Colonic mucosa (tissue), 4 donors: ENCODE measurements around the gene FGD5. TPM values are rescaled to one million over a fixed set of nuclear protein-coding genes. Genes with fewer than 3 reads are reported as not detected.

Experiments used
- DNase-seq: peaks from one replicate; pipeline ENCODE4 v3.0.0-alpha.2; 2020
- H3K27ac ChIP-seq: fragments of 200-600 bp; one replicate; pipeline ENCODE4 v1.8.0; 2021
- H3K27me3 ChIP-seq: fragments of 200-600 bp; one replicate; pipeline ENCODE4 v1.8.0; 2021
- H3K36me3 ChIP-seq: fragments of 200-600 bp; one replicate; pipeline ENCODE4 v1.8.0; 2021
- H3K4me1 ChIP-seq: fragments of 200-600 bp; one replicate; pipeline ENCODE4 v1.8.0; 2021; ENCODE audit warnings: mild to moderate bottlenecking
- H3K4me3 ChIP-seq: fragments of 200-600 bp; one replicate; pipeline ENCODE4 v1.8.0; 2021
- H3K9ac ChIP-seq, 2 donors: one replicate each; pipeline ENCODE4 v1.7.0; 2013; ENCODE audit warnings: control low read depth in 2 of 2, low read depth in 2 of 2, low read length in 2 of 2
- H3K9me3 ChIP-seq: fragments of 200-600 bp; one replicate; pipeline ENCODE4 v1.8.0; 2021
- CTCF ChIP-seq: fragments of 200-600 bp; IDR thresholded peaks from one replicate; pipeline ENCODE4 v1.8.0; 2022; ENCODE audit warnings: antibody characterized with exemption, mild to moderate bottlenecking
- intact Hi-C: fragments of 100-400 bp; cut with DNase I; formaldehyde crosslinking; loops from one replicate; pipeline ENCODE4 v1.14.1; 2022
- total RNA-seq, 2 donors: library from RNA; stranded (reverse); fragmentation: NEBNext Ultra II Directional in 1 of 2; extraction: Animal tissue kit (Norgen Biotek cat#: 25700) in 1 of 2; gene quantifications; one replicate each; pipeline ENCODE4 v1.2.1, GENCODE V29; 2021
- donor health status: healthy.
- donor health status: DM: no; HTN: no; CAD: no.
- donor health status: DM: no; HTN: no; CAD: no.

Gene FGD5
- total RNA-seq, 2 donors from 2014 or later: 4.4 to 8.7 TPM

GRCh38 chr3:14789640-14790285 is 29.0 kb upstream of the FGD5 start:
- DNase-seq: no peak
- Histone ChIP-seq H3K9me3 (no peaks in the 10 kb centered on the region), H3K4me3 (no peak overlapping the region), H3K27ac (no peak overlapping the region), H3K4me1 (no peaks in the 10 kb centered on the region), H3K9ac (no peak overlapping the region), H3K27me3 (no peaks in the 10 kb centered on the region), H3K36me3 (no peaks in the 10 kb centered on the region)
- intact Hi-C loops: loop anchor here (2.0 to 10.0 kb wide), 2 partner anchors 131 to 275 kb away; no protein-coding TSS in a partner anchor
- no peak for TF ChIP-seq CTCF

- intact Hi-C loops: loop anchor here (2.0 kb wide), 1 partner anchor 129 kb away; no protein-coding TSS in a partner anchor
- DNase-seq: peak; percentile 76
- peak; percentile 53 for TF ChIP-seq CTCF
- H3K4me1 ChIP-seq: no peaks in the 10 kb centered on the region
- H3K36me3 ChIP-seq: no peaks in the 10 kb centered on the region
- no peaks in the 10 kb centered on the region for H3K27me3 ChIP-seq
- no peak overlapping the region for H3K27ac ChIP-seq
- no peak overlapping the region for H3K9ac ChIP-seq
- no peak overlapping the region for H3K4me3 ChIP-seq
- no peaks in the 10 kb centered on the region for H3K9me3 ChIP-seq
These were observed 27.3 kb upstream of the FGD5 start for GRCh38 chr3:14791343-14791945.

- no peak overlapping the region for H3K4me3 ChIP-seq
- H3K27ac ChIP-seq: no peak overlapping the region
- H3K9ac ChIP-seq: no peak overlapping the region
- DNase-seq: no peak
- no peaks in the 10 kb centered on the region for H3K4me1 ChIP-seq
- H3K36me3 ChIP-seq: no peaks in the 10 kb centered on the region
- TF ChIP-seq CTCF: no peak
- intact Hi-C loops: no loop called here
- no peaks in the 10 kb centered on the region for H3K9me3 ChIP-seq
- no peaks in the 10 kb centered on the region for H3K27me3 ChIP-seq
These were observed 26.1 kb upstream of the FGD5 start for GRCh38 chr3:14792691-14793121.

- peak overlapping the region; percentile 13 for H3K27ac ChIP-seq
- no peak for DNase-seq
- no peak for TF ChIP-seq CTCF
These were observed 25.5 kb upstream of the FGD5 start for GRCh38 chr3:14793126-14793857.

GRCh38 chr3:14793858-14794234 is 24.9 kb upstream of the FGD5 start:
- intact Hi-C loops: no loop called here
- H3K4me1 ChIP-seq: no peaks in the 10 kb centered on the region
- H3K9me3 ChIP-seq: no peaks in the 10 kb centered on the region
- no peak for TF ChIP-seq CTCF
- DNase-seq: no peak
- peak overlapping the region; percentile 13 for H3K27ac ChIP-seq
- H3K4me3 ChIP-seq: no peak overlapping the region
- no peaks in the 10 kb centered on the region for H3K36me3 ChIP-seq
- no peak overlapping the region for H3K9ac ChIP-seq
- no peaks in the 10 kb centered on the region for H3K27me3 ChIP-seq

More at GRCh38 chr3:14793126-14793857, 25.5 kb upstream of the FGD5 start:
- Histone ChIP-seq H3K9ac (no peak overlapping the region), H3K4me3 (no peak overlapping the region), H3K27me3 (no peaks in the 10 kb centered on the region), H3K36me3 (no peaks in the 10 kb centered on the region), H3K9me3 (no peaks in the 10 kb centered on the region), H3K4me1 (no peaks in the 10 kb centered on the region)
- intact Hi-C loops: no loop called here
